Stimulated activated effector memory CD8-positive, alpha-beta T cell treated with anti-CD3 and anti-CD28 coated beads, Interleukin-12 subunit alpha, Interleukin-12 subunit beta, amount 100 ng/mL, for 72 hours (primary cell): ENCODE results near the gene NOP14.
"Not testable (repeated sequence)": the region's sequence is repeated elsewhere in the genome, so short reads cannot be mapped to it uniquely, and the experiment has no call there.

Source experiments
- ATAC-seq: fragments of 150-1000 bp; cut with Tn5 transposase; 2 replicates; pipeline ENCODE4 v1.10.0; 2021
- DNase-seq, 2 donors: peaks; one replicate each; pipeline ENCODE4 v3.0.0; 2021 to 2022; ENCODE audit warnings: low spot score in 2 of 2
- H3K27ac Mint-ChIP-seq: one replicate; pipeline ENCODE4 v1.8.0; 2022; ENCODE audit warnings: mild to moderate bottlenecking, mixed read lengths
- H3K36me3 Mint-ChIP-seq: one replicate; pipeline ENCODE4 v1.8.0; 2022; ENCODE audit warnings: mild to moderate bottlenecking, mixed read lengths
- H3K4me1 Mint-ChIP-seq: one replicate; pipeline ENCODE4 v1.8.0; 2022; ENCODE audit warnings: mixed read lengths
- H3K4me3 Mint-ChIP-seq: one replicate; pipeline ENCODE4 v1.8.0; 2022; ENCODE audit warnings: mild to moderate bottlenecking, mixed read lengths
- H3K9me3 Mint-ChIP-seq: one replicate; pipeline ENCODE4 v1.8.0; 2022; ENCODE audit warnings: mixed read lengths

The NOP14 gene

GRCh38 chr4:2940267-2941137, 22.7 kb downstream of the NOP14 start:
- DNase-seq (peak in 1 of 2 donors; percentile 3), ATAC-seq (no peak)
- Mint-ChIP-seq H3K27ac (peak overlapping the region; percentile 93), H3K9me3 (peaks cover 2% of the 10 kb centered on the region), H3K36me3 (peaks cover 100% of the 10 kb centered on the region), H3K4me3 (peak overlapping the region; percentile 98), H3K4me1 (peaks cover 72% of the 10 kb centered on the region)

GRCh38 chr4:2939383-2940243, 23.6 kb downstream of the NOP14 start:
- peaks cover 100% of the 10 kb centered on the region for H3K36me3 Mint-ChIP-seq
- peaks cover 67% of the 10 kb centered on the region for H3K4me1 Mint-ChIP-seq
- peaks cover 2% of the 10 kb centered on the region for H3K9me3 Mint-ChIP-seq
- DNase-seq = peak in 1 of 2 donors; percentile 1
- peak overlapping the region; percentile 98 for H3K4me3 Mint-ChIP-seq
- peak overlapping the region; percentile 93 for H3K27ac Mint-ChIP-seq
- no peak for ATAC-seq

- ATAC-seq (no peak), DNase-seq (no peak)
- Mint-ChIP-seq H3K9me3 (peaks cover 2% of the 10 kb centered on the region), H3K4me3 (peak overlapping the region; percentile 98), H3K36me3 (peaks cover 96% of the 10 kb centered on the region), H3K4me1 (peaks cover 61% of the 10 kb centered on the region), H3K27ac (peak overlapping the region; percentile 93)
Observed at GRCh38 chr4:2938906-2939305, 24.3 kb downstream of the NOP14 start.

GRCh38 chr4:2938411-2938810, 24.8 kb downstream of the NOP14 start:
- H3K9me3 Mint-ChIP-seq, DNase-seq, ATAC-seq: not testable (repeated sequence)
- Mint-ChIP-seq H3K36me3 (peaks cover 96% of the 10 kb centered on the region), H3K4me1 (peaks cover 57% of the 10 kb centered on the region), H3K27ac (peak overlapping the region; percentile 94), H3K4me3 (peak overlapping the region; percentile 98)

GRCh38 chr4:2937986-2938385, 25.2 kb downstream of the NOP14 start:
- peaks cover 56% of the 10 kb centered on the region for H3K4me1 Mint-ChIP-seq
- H3K36me3 Mint-ChIP-seq = peaks cover 96% of the 10 kb centered on the region
- no peak for DNase-seq
- no peak for ATAC-seq
- H3K4me3 Mint-ChIP-seq = peak overlapping the region; percentile 98
- peaks cover 2% of the 10 kb centered on the region for H3K9me3 Mint-ChIP-seq
- peak overlapping the region; percentile 94 for H3K27ac Mint-ChIP-seq

- Mint-ChIP-seq H3K27ac (peak overlapping the region; percentile 94), H3K4me1 (peaks cover 55% of the 10 kb centered on the region), H3K9me3 (peaks cover 2% of the 10 kb centered on the region), H3K4me3 (peak overlapping the region; percentile 98), H3K36me3 (peaks cover 96% of the 10 kb centered on the region)
- DNase-seq = peak; percentile 15 to 85
- no peak for ATAC-seq
Observed at GRCh38 chr4:2937146-2937857, 25.9 kb downstream of the NOP14 start.

GRCh38 chr4:2936773-2937145, 26.4 kb downstream of the NOP14 start:
- peak in 1 of 2 donors; percentile 55 for DNase-seq
- H3K36me3 Mint-ChIP-seq = peaks cover 96% of the 10 kb centered on the region
- peak overlapping the region; percentile 98 for H3K4me3 Mint-ChIP-seq
- H3K9me3 Mint-ChIP-seq = peaks cover 2% of the 10 kb centered on the region
- peak overlapping the region; percentile 94 for H3K27ac Mint-ChIP-seq
- H3K4me1 Mint-ChIP-seq = peaks cover 58% of the 10 kb centered on the region
- peak; percentile 72 for ATAC-seq

- peaks cover 2% of the 10 kb centered on the region for H3K9me3 Mint-ChIP-seq
- peak overlapping the region; percentile 94 for H3K27ac Mint-ChIP-seq
- ATAC-seq (peak; percentile 78), DNase-seq (peak; percentile 59 to 90)
- H3K4me3 Mint-ChIP-seq = peak overlapping the region; percentile 98
- peaks cover 96% of the 10 kb centered on the region for H3K36me3 Mint-ChIP-seq
- H3K4me1 Mint-ChIP-seq = peaks cover 62% of the 10 kb centered on the region
Observed at GRCh38 chr4:2935762-2936743, 27.2 kb downstream of the NOP14 start.

GRCh38 chr4:2934813-2935761, 28.1 kb downstream of the NOP14 start:
- peak overlapping the region; percentile 94 for H3K27ac Mint-ChIP-seq
- ATAC-seq (peak; percentile 62), DNase-seq (peak; percentile 96 to 98)
- peaks cover 54% of the 10 kb centered on the region for H3K4me1 Mint-ChIP-seq
- H3K36me3 Mint-ChIP-seq = peaks cover 96% of the 10 kb centered on the region
- H3K4me3 Mint-ChIP-seq = peak overlapping the region; percentile 98
- H3K9me3 Mint-ChIP-seq = peaks cover 2% of the 10 kb centered on the region

GRCh38 chr4:2934077-2934812, 29.0 kb downstream of the NOP14 start:
- Mint-ChIP-seq H3K9me3 (peaks cover 2% of the 10 kb centered on the region), H3K27ac (peak overlapping the region; percentile 96), H3K36me3 (peaks cover 96% of the 10 kb centered on the region), H3K4me1 (peaks cover 45% of the 10 kb centered on the region), H3K4me3 (peak overlapping the region; percentile 98)
- DNase-seq (peak; percentile 49 to 79), ATAC-seq (no peak)

- peak overlapping the region; percentile 96 for H3K27ac Mint-ChIP-seq
- peaks cover 39% of the 10 kb centered on the region for H3K4me1 Mint-ChIP-seq
- H3K36me3 Mint-ChIP-seq = peaks cover 96% of the 10 kb centered on the region
- DNase-seq = no peak
- no peak for ATAC-seq
- no peaks in the 10 kb centered on the region for H3K9me3 Mint-ChIP-seq
- peak overlapping the region; percentile 98 for H3K4me3 Mint-ChIP-seq
Observed at GRCh38 chr4:2933566-2934076, 29.6 kb downstream of the NOP14 start.

GRCh38 chr4:2932951-2933565, 30.1 kb downstream of the NOP14 start:
- peak in 1 of 2 donors; percentile 71 for DNase-seq
- Mint-ChIP-seq H3K36me3 (peaks cover 96% of the 10 kb centered on the region), H3K27ac (peak overlapping the region; percentile 96), H3K4me3 (peak overlapping the region; percentile 98), H3K9me3 (no peaks in the 10 kb centered on the region), H3K4me1 (peaks cover 38% of the 10 kb centered on the region)
- no peak for ATAC-seq
